CD14-positive monocyte (primary cell): ENCODE data around the gene RGPD5. TPM values are rescaled to one million over a fixed set of nuclear protein-coding genes. Genes with fewer than 3 reads are reported as not detected.
"Not testable (repeated sequence)": the region's sequence is repeated elsewhere in the genome, so short reads cannot be mapped to it uniquely, and the experiment has no call there.

ENCODE experiments used
- DNase-seq, 3 donors: peaks; one replicate each; pipeline ENCODE4 v3.0.0-alpha.2; 2011 to 2022
- H2AFZ ChIP-seq: 2 replicates; pipeline ENCODE4 v1.6.0; 2012; ENCODE audit warnings: mild to moderate bottlenecking, low read depth, low read length, inconsistent platforms; ENCODE audit not compliant: insufficient read depth, poor library complexity, severe bottlenecking
- H3K27ac ChIP-seq, 2 donors: 1 replicate in 1 of 2; 2 replicates in 1 of 2; pipeline ENCODE4 v1.5.1; 2012 to 2013; ENCODE audit warnings: low read length in 2 of 2, control low read depth in 1 of 2, inconsistent platforms in 1 of 2, low read depth in 1 of 2, mild to moderate bottlenecking in 1 of 2
- H3K27me3 ChIP-seq, 2 donors: one replicate each; pipeline versions ENCODE4 v1.6.0 to v1.6.1; 2011 to 2013; ENCODE audit warnings: low read length in 2 of 2; ENCODE audit not compliant: control insufficient read depth in 2 of 2, insufficient read depth in 2 of 2
- H3K36me3 ChIP-seq, 2 donors: replicated peaks in 1 of 2; 1 replicate in 1 of 2; 2 replicates in 1 of 2; pipeline versions ENCODE4 v1.5.1 to v1.6.1; 2012 to 2013; ENCODE audit warnings: low read length in 2 of 2, control low read depth in 1 of 2, inconsistent platforms in 1 of 2, mild to moderate bottlenecking in 1 of 2; ENCODE audit not compliant: insufficient read depth in 2 of 2, control insufficient read depth in 1 of 2
- H3K4me1 ChIP-seq, 2 donors: 1 replicate in 1 of 2; 2 replicates in 1 of 2; pipeline versions ENCODE4 v1.5.1 to v1.6.1; 2012 to 2013; ENCODE audit warnings: low read length in 2 of 2, control low read depth in 1 of 2, inconsistent platforms in 1 of 2, mild to moderate bottlenecking in 1 of 2, moderate library complexity in 1 of 2; ENCODE audit not compliant: insufficient read depth in 2 of 2, control insufficient read depth in 1 of 2
- H3K4me2 ChIP-seq: replicated peaks from 2 replicates; pipeline ENCODE3; 2012; ENCODE audit warnings: low read length, moderate library complexity, mild to moderate bottlenecking; ENCODE audit not compliant: poor library complexity, severe bottlenecking; ENCODE audit errors: extremely low read depth
- H3K4me3 ChIP-seq, 3 experiments: fragments of 200-600 bp in 1 of 3; sonication (generic) in 1 of 3; replicated peaks in 1 of 3; 1 replicate in 2 of 3; 2 replicates in 1 of 3; pipeline ENCODE4 v1.5.1; 2011 to 2013; ENCODE audit warnings: low read length in 3 of 3, mild to moderate bottlenecking in 3 of 3, control low read depth in 2 of 3, low read depth in 2 of 3, inconsistent platforms in 1 of 3, moderate library complexity in 1 of 3
- H3K79me2 ChIP-seq: 2 replicates; pipeline ENCODE4 v1.6.0; 2012; ENCODE audit warnings: mild to moderate bottlenecking, control low read depth, inconsistent platforms, low read length, moderate library complexity; ENCODE audit not compliant: insufficient read depth
- H3K9ac ChIP-seq: 2 replicates; pipeline ENCODE4 v1.6.0; 2017; ENCODE audit warnings: low read length, mild to moderate bottlenecking; ENCODE audit not compliant: insufficient read depth, poor library complexity, severe bottlenecking
- H3K9me3 ChIP-seq, 2 donors: replicated peaks in 1 of 2; 1 replicate in 1 of 2; 2 replicates in 1 of 2; pipeline versions ENCODE4 v1.5.1 to v1.6.1; 2012 to 2013; ENCODE audit warnings: low read length in 2 of 2, control low read depth in 1 of 2; ENCODE audit not compliant: control insufficient read depth in 1 of 2, insufficient read depth in 1 of 2
- H4K20me1 ChIP-seq: 2 replicates; pipeline ENCODE4 v1.6.0; 2012; ENCODE audit warnings: mild to moderate bottlenecking, low read length, control low read depth, moderate library complexity; ENCODE audit not compliant: insufficient read depth
- H3K27ac Mint-ChIP-seq, 7 donors: one replicate each; pipeline ENCODE4 v1.8.0; 2020; ENCODE audit warnings: mild to moderate bottlenecking in 7 of 7, mixed read lengths in 7 of 7, moderate library complexity in 6 of 7, inconsistent platforms in 2 of 7
- H3K27me3 Mint-ChIP-seq, 3 donors: one replicate each; pipeline ENCODE4 v1.8.0; 2021 to 2022; ENCODE audit warnings: low read depth in 3 of 3, mild to moderate bottlenecking in 3 of 3, mixed read lengths in 3 of 3, moderate library complexity in 3 of 3, inconsistent platforms in 1 of 3
- H3K36me3 Mint-ChIP-seq, 2 donors: one replicate each; pipeline ENCODE4 v1.8.0; 2020; ENCODE audit warnings: mixed read lengths in 2 of 2, inconsistent platforms in 1 of 2, mild to moderate bottlenecking in 1 of 2
- H3K4me1 Mint-ChIP-seq: one replicate; pipeline ENCODE4 v1.8.0; 2020; ENCODE audit warnings: mild to moderate bottlenecking, mixed read lengths
- H3K4me3 Mint-ChIP-seq, 2 donors: one replicate each; pipeline ENCODE4 v1.8.0; 2020; ENCODE audit warnings: mild to moderate bottlenecking in 2 of 2, mixed read lengths in 2 of 2, moderate library complexity in 1 of 2
- H3K9me3 Mint-ChIP-seq, 7 donors: one replicate each; pipeline ENCODE4 v1.8.0; 2020 to 2022; ENCODE audit warnings: mixed read lengths in 7 of 7, mild to moderate bottlenecking in 6 of 7, moderate library complexity in 6 of 7, inconsistent platforms in 2 of 7
- WGBS: methylation state at CpG from one replicate; pipeline ENCODE4 v1.1.5; 2013; ENCODE audit warnings: missing lambda C conversion rate; ENCODE audit not compliant: insufficient coverage; 5-methylcytosine and 5-hydroxymethylcytosine counted together
- intact Hi-C, 2 donors: fragments of 100-400 bp; cut with micrococcal nuclease; formaldehyde crosslinking; loops; one replicate each; pipeline versions ENCODE4 v1.15.0 to v1.15.1; 2023
- polyA plus RNA-seq, 3 donors: library from polyadenylated mRNA; depleted of rRNA in 1 of 3; unstranded in 2 of 3; stranded (reverse) in 1 of 3; fragments of 300-500 nt in 2 of 3; fragments of >200 nt in 1 of 3; fragmentation: Illumina TruSeq in 2 of 3; gene quantifications; 1 replicate in 2 of 3; 2 replicates in 1 of 3; pipeline ENCODE4 v1.2.3, GENCODE V29; 2012 to 2021

RGPD5 gene
- polyA plus RNA-seq, 3 donors: 0.40 to 6.6 (median 0.58) TPM

- H3K9me3 Mint-ChIP-seq, H3K4me1 Mint-ChIP-seq, H3K9ac ChIP-seq, H2AFZ ChIP-seq, H3K27me3 ChIP-seq, H3K36me3 ChIP-seq, H3K36me3 Mint-ChIP-seq, H3K9me3 ChIP-seq, H3K27ac Mint-ChIP-seq, H3K4me3 Mint-ChIP-seq, H4K20me1 ChIP-seq, intact Hi-C loops, DNase-seq, H3K4me1 ChIP-seq, H3K79me2 ChIP-seq, H3K27ac ChIP-seq, H3K4me2 ChIP-seq, H3K4me3 ChIP-seq: not testable (repeated sequence)
- H3K27me3 Mint-ChIP-seq: peaks cover 4 to 21% (median 9%) of the 10 kb centered on the region in 3 donors
- WGBS: no CpG with 5 or more reads among the region's 23 CpGs
Observed at GRCh38 chr2:109761043-109761454, 33.1 kb upstream of the RGPD5 start.

- H3K9me3 Mint-ChIP-seq, H3K27me3 ChIP-seq, H3K4me3 Mint-ChIP-seq, intact Hi-C loops, H3K4me2 ChIP-seq, H3K27ac ChIP-seq, H3K36me3 Mint-ChIP-seq, H3K4me1 ChIP-seq, H3K36me3 ChIP-seq, H3K4me1 Mint-ChIP-seq, DNase-seq, H3K4me3 ChIP-seq, H4K20me1 ChIP-seq, H3K9ac ChIP-seq, H3K79me2 ChIP-seq, H3K27ac Mint-ChIP-seq, H2AFZ ChIP-seq, H3K9me3 ChIP-seq: not testable (repeated sequence)
- peaks cover 4 to 22% (median 9%) of the 10 kb centered on the region in 3 donors for H3K27me3 Mint-ChIP-seq
- no CpG with 5 or more reads among the region's 5 CpGs for WGBS
Observed at GRCh38 chr2:109761976-109762375, 32.1 kb upstream of the RGPD5 start.

- H3K4me1 ChIP-seq, H3K27ac ChIP-seq, H3K36me3 Mint-ChIP-seq, H2AFZ ChIP-seq, H4K20me1 ChIP-seq, H3K4me2 ChIP-seq, H3K9me3 ChIP-seq, H3K36me3 ChIP-seq, H3K4me3 ChIP-seq, intact Hi-C loops, H3K9ac ChIP-seq, H3K27me3 ChIP-seq, H3K4me3 Mint-ChIP-seq, H3K27ac Mint-ChIP-seq, H3K9me3 Mint-ChIP-seq, H3K4me1 Mint-ChIP-seq, H3K79me2 ChIP-seq, DNase-seq: not testable (repeated sequence)
- H3K27me3 Mint-ChIP-seq: peaks cover 4 to 20% (median 6%) of the 10 kb centered on the region in 3 donors
- WGBS: no CpG with 5 or more reads among the region's 11 CpGs
Observed at GRCh38 chr2:109766074-109766473, 28.0 kb upstream of the RGPD5 start.

- H3K4me3 Mint-ChIP-seq, H3K36me3 Mint-ChIP-seq, H3K9me3 Mint-ChIP-seq, H2AFZ ChIP-seq, intact Hi-C loops, H3K27ac ChIP-seq, H4K20me1 ChIP-seq, H3K9me3 ChIP-seq, H3K4me1 ChIP-seq, DNase-seq, H3K27ac Mint-ChIP-seq, H3K4me1 Mint-ChIP-seq, H3K79me2 ChIP-seq, H3K4me3 ChIP-seq, H3K27me3 ChIP-seq, H3K36me3 ChIP-seq, H3K4me2 ChIP-seq, H3K9ac ChIP-seq: not testable (repeated sequence)
- no CpG with 5 or more reads among the region's 8 CpGs for WGBS
- peaks cover 4 to 15% (median 6%) of the 10 kb centered on the region in 3 donors for H3K27me3 Mint-ChIP-seq
Observed at GRCh38 chr2:109766886-109767578, 27.1 kb upstream of the RGPD5 start.
